Prostate gland (tissue), 2 donors: ENCODE results near the gene CDK19. TPM values are rescaled to one million over a fixed set of nuclear protein-coding genes. Genes with fewer than 3 reads are reported as not detected.
"Not testable (repeated sequence)": the region's sequence is repeated elsewhere in the genome, so short reads cannot be mapped to it uniquely, and the experiment has no call there.

Experiments used
- DNase-seq: peaks from one replicate; pipeline ENCODE4 v3.0.0-alpha.2; 2019; ENCODE audit warnings: low spot score
- H3K27ac ChIP-seq, 2 donors: fragments of 200-600 bp; sonication (generic); 2 replicates each; pipeline ENCODE4 v1.5.1; 2017 to 2019
- H3K27me3 ChIP-seq: fragments of 200-600 bp; sonication (generic); replicated peaks from 2 replicates; pipeline ENCODE4 v1.5.1; 2019; ENCODE audit not compliant: insufficient read depth
- H3K36me3 ChIP-seq, 2 donors: fragments of 200-600 bp; sonication (generic); 1 replicate in 1 of 2; 2 replicates in 1 of 2; pipeline versions ENCODE4 v1.5.1 to v1.8.1; 2017 to 2019
- H3K4me1 ChIP-seq: fragments of 200-600 bp; sonication (generic); replicated peaks from 2 replicates; pipeline ENCODE4 v1.5.1; 2019
- H3K4me3 ChIP-seq, 2 donors: fragments of 200-600 bp; sonication (generic); 2 replicates each; pipeline ENCODE4 v1.5.1; 2017 to 2019
- H3K9me3 ChIP-seq: fragments of 200-600 bp; sonication (generic); 2 replicates; pipeline ENCODE4 v1.5.1; 2017
- POLR2A ChIP-seq: fragments of 450-650 bp; IDR thresholded peaks from one replicate; pipeline ENCODE4 v1.6.1; 2016; ENCODE audit warnings: antibody characterized with exemption, mild to moderate bottlenecking
- POLR2AphosphoS5 ChIP-seq: sonication (generic); formaldehyde crosslinking; IDR thresholded peaks from one replicate; pipeline ENCODE4 v1.6.1; 2017; ENCODE audit warnings: antibody characterized with exemption
- WGBS: methylation state at CpG from one replicate; pipeline ENCODE4 v1.1.5; 2018; 5-methylcytosine and 5-hydroxymethylcytosine counted together
- intact Hi-C: fragments of 100-400 bp; cut with DNase I; formaldehyde crosslinking; loops from one replicate; pipeline ENCODE4 v1.14.2; 2022
- total RNA-seq, 2 donors: library from RNA; depleted of rRNA; stranded (reverse); fragments of >200 nt; gene quantifications; one replicate each; pipeline ENCODE4 v1.1.0, GENCODE V29; 2016
- TF ChIP-seq, protein P1 (sequence below), 4 experiments: fragments of 200-600 bp in 2 of 4; fragments of 450-650 bp in 2 of 4; sonication (generic) in 2 of 4; IDR thresholded peaks; 1 replicate in 3 of 4; 2 replicates in 1 of 4; pipeline ENCODE4 v1.5.1; 2016 to 2019; ENCODE audit warnings: antibody characterized with exemption in 4 of 4, mild to moderate bottlenecking in 2 of 4, moderate library complexity in 2 of 4

The CDK19 gene
- total RNA-seq, 2 donors from 2014 or later, result 41.4 to 70.2 TPM

DNA sequence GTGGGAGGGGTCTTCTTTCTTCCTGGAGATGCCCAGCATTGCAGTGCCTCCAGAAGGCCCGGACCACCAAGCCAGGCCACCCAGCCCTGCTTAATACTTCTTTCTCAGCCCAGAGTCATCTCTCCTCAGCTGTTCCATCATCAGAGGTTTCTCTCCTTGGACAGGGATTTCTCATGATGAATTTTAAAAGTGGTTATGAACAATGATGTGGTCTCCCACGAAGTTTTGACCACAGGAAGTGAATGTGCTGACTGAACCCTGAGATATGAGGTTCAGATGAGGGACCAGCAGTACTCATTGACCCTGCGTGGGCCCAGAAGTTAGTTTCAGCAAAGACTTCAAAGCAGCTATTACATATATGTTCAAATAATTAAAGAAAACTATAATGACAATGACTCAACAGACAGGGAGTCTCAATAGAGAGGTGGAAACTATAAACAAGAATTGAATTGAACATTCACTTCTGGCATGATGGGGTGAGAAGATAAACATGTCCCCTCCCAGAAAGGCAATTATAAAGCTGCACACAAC, 224.4 kb downstream of the CDK19 start:
- H3K36me3 ChIP-seq, result no peaks in the 10 kb centered on the region
- whole genome bisulfite sequencing, result 91% methylated on average over 3 of the region's 3 CpGs

DNA sequence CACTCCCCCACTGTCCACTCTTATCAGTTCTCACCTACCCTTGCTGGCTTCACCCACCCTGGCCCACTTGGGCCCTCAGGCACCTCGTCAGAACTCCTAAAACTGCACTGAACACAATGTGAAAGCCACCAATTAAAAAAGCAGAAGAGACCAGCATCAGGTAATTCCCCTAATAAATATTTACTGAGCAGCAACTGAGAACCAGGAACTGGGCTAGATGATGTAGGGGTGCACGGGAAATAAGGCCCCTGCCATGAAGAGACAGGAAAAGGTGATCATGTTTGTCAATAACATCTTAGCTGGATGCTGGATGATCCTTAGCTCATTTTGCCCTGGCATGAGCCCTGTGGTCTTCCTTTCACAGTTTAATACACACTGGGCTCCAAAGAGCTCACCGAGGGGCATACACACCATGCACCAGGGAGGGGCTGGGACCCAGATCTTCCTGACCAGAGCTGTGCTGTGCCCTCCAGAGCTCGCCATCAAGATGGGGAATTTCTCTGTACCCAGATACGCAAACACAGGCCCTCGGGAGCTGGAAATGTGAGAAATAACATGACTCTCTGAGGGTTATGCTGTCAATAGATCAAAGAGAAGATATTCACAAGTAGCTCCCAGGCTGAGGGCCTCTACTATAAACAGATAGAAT, 225.3 kb downstream of the CDK19 start:
- Histone ChIP-seq H3K36me3 (no peaks in the 10 kb centered on the region), H3K4me3 (no peak overlapping the region), H3K9me3 (no peaks in the 10 kb centered on the region), H3K27ac (no peak overlapping the region), H3K27me3 (no peaks in the 10 kb centered on the region), H3K4me1 (no peaks in the 10 kb centered on the region)
- WGBS, result 84% methylated on average over 6 of the region's 6 CpGs
- DNase-seq, result no peak
- TF ChIP-seq POLR2AphosphoS5 (no peak), POLR2A (no peak)
- TF ChIP-seq, protein P1, sequence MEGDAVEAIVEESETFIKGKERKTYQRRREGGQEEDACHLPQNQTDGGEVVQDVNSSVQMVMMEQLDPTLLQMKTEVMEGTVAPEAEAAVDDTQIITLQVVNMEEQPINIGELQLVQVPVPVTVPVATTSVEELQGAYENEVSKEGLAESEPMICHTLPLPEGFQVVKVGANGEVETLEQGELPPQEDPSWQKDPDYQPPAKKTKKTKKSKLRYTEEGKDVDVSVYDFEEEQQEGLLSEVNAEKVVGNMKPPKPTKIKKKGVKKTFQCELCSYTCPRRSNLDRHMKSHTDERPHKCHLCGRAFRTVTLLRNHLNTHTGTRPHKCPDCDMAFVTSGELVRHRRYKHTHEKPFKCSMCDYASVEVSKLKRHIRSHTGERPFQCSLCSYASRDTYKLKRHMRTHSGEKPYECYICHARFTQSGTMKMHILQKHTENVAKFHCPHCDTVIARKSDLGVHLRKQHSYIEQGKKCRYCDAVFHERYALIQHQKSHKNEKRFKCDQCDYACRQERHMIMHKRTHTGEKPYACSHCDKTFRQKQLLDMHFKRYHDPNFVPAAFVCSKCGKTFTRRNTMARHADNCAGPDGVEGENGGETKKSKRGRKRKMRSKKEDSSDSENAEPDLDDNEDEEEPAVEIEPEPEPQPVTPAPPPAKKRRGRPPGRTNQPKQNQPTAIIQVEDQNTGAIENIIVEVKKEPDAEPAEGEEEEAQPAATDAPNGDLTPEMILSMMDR (IDR thresholded peaks at IDR 0.05), result no peak
- intact Hi-C loops, result no loop called here

More for the DNA sequence above, 224.4 kb downstream of the CDK19 start:
- no peak for DNase-seq
- intact Hi-C loops, result no loop called here
- H3K9me3 ChIP-seq, result no peaks in the 10 kb centered on the region
- no peaks in the 10 kb centered on the region for H3K4me1 ChIP-seq
- no peaks in the 10 kb centered on the region for H3K27me3 ChIP-seq
- TF ChIP-seq POLR2A (no peak), POLR2AphosphoS5 (no peak)
- TF ChIP-seq, protein P1 (IDR thresholded peaks at IDR 0.05), result no peak
- no peak overlapping the region for H3K4me3 ChIP-seq
- H3K27ac ChIP-seq, result no peak overlapping the region

DNA sequence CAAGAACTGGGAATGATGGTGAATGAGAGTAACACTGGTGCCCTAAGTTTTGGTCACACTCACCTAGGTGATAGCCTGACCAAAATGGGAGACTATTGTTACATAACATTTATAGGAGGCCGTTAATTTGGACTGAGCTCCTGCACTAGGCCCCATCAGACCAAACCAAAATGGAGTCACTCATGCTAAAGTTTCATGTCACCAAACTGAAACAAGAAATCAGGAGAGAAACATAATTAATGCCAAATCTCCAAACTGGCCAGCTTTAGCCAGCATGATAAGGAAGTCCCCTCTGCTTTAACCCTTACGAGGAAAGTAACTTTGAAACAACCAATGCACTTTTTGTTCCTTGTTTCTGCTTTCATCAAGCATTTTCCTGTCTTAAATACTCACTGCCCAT, 227.9 kb downstream of the CDK19 start:
- H3K27ac ChIP-seq, result no peak overlapping the region
- TF ChIP-seq POLR2A, result no peak
- TF ChIP-seq POLR2AphosphoS5, result no peak
- TF ChIP-seq, protein P1 (IDR thresholded peaks at IDR 0.05), result no peak
- intact Hi-C loops, result no loop called here
- H3K36me3 ChIP-seq, result no peaks in the 10 kb centered on the region
- H3K27me3 ChIP-seq, result no peaks in the 10 kb centered on the region
- no peak overlapping the region for H3K4me3 ChIP-seq
- no peaks in the 10 kb centered on the region for H3K9me3 ChIP-seq
- WGBS, result 83% methylated on average over 2 of the region's 2 CpGs
- H3K4me1 ChIP-seq, result no peaks in the 10 kb centered on the region
- DNase-seq, result no peak

DNA sequence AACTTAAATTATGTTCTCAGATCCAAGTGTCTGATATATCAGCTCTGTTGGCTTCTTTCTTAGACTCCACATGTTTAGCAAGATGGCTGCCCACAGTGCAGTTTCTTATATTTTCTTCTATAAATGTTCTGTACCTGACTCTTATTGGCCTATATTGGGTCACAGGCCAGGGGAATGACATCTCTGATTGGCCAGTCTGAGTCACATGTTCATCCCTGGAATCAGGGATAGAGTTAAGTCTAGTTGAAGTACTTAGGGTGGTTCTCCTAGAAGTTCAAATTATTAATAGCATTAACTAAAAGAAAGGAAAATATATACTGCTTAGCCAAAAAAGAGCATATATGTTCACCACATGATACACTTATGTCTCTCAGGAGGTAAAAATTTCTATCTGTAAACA, 233.6 kb downstream of the CDK19 start:
- H3K4me3 ChIP-seq, result no peak overlapping the region
- DNase-seq, result no peak
- no peaks in the 10 kb centered on the region for H3K4me1 ChIP-seq

DNA sequence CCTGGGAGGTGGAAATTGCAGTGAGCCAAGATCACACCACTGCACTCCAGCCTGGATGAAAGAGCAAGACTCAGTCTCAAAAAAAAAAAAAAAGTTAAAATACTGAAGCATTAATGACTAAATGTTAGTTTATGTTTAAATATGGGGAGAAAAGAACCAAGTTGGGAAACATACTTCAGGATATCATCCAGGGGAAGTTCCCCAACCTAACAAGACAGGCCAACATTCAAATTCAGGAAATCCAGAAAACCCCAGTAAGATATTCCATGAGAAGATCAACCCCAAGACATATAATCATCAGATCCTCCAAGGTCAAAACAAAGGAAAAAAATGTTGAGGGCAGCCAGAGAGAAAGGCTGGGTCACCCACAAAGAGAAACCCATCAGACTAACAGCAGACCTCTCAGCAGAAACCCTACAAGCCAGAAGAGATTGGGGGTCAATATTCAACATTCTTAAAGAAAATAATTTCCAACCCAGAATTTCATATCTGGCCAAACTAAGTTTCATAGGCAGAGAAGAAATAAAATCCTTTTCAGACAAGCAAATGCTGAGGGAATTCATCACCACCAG, 237.6 kb downstream of the CDK19 start:
- H3K27ac ChIP-seq, H3K27me3 ChIP-seq, H3K4me3 ChIP-seq, H3K9me3 ChIP-seq, H3K36me3 ChIP-seq, H3K4me1 ChIP-seq, intact Hi-C loops, DNase-seq: not testable (repeated sequence)

More for the DNA sequence above, 233.6 kb downstream of the CDK19 start:
- no peaks in the 10 kb centered on the region for H3K36me3 ChIP-seq
- no peaks in the 10 kb centered on the region for H3K27me3 ChIP-seq
- H3K9me3 ChIP-seq, result no peaks in the 10 kb centered on the region
- TF ChIP-seq, protein P1 (IDR thresholded peaks at IDR 0.05), result no peak
- no peak overlapping the region for H3K27ac ChIP-seq
- intact Hi-C loops, result no loop called here
